ENCODE data around the gene MACO1.

- TF ChIP-seq POLR2A (IDR thresholded peaks at IDR 0.05) (no peak), CTCF (IDR thresholded peaks at IDR 0.05) (no peak), POLR2AphosphoS5 (IDR thresholded peaks at IDR 0.05) (no peak), EP300 (IDR thresholded peaks at IDR 0.05) (no peak)
Observed at GRCh38 chr1:25545767-25546166, 115.1 kb downstream of the MACO1 start.

All from upper lobe of left lung (tissue), 4 donors.